ENCODE results near the gene CEMIP.

CEMIP gene

DNA sequence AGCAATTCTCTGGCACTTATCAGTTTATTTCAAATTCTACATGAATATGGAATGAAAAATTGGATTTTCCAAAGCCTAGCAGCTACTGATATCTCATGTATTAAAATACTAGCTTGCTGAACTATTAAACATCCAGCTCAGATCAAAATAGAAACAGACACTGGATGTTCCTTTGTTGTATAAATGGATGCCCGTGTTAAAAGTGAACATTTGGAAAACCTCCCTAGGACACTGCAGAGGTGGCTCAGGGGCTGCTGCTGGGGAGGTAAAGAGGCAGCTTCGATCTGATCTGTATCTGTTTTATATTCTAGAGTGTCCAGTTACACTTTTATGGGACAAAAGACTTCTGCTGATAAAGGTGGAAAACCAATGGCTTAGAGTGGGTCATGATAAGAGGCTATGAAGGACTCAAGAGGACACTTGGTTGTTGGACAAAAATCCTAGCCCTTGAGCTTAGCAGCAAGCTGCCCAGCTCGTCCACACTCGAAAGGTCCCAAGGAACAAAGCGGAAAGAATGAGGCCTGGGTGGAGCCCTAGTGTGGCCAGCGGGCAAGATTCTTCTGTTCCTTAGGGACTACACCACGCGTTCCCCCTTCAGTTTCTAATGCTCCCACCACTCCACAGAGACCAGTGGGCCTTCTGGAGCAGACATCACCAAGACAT lies 200.5 kb downstream of the CEMIP start:
- DNase-seq (ENCODE audit: low read depth in 2 of 2) = no peak
- H3K4me3 ChIP-seq (replicated peaks in 1 of 2; ENCODE audit: low read depth in 2 of 2, low read length in 2 of 2) = no peak overlapping the region
- TF ChIP-seq, protein P1, sequence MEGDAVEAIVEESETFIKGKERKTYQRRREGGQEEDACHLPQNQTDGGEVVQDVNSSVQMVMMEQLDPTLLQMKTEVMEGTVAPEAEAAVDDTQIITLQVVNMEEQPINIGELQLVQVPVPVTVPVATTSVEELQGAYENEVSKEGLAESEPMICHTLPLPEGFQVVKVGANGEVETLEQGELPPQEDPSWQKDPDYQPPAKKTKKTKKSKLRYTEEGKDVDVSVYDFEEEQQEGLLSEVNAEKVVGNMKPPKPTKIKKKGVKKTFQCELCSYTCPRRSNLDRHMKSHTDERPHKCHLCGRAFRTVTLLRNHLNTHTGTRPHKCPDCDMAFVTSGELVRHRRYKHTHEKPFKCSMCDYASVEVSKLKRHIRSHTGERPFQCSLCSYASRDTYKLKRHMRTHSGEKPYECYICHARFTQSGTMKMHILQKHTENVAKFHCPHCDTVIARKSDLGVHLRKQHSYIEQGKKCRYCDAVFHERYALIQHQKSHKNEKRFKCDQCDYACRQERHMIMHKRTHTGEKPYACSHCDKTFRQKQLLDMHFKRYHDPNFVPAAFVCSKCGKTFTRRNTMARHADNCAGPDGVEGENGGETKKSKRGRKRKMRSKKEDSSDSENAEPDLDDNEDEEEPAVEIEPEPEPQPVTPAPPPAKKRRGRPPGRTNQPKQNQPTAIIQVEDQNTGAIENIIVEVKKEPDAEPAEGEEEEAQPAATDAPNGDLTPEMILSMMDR (IDR thresholded peaks at IDR 0.05; ENCODE audit: low read depth, low read length) = no peak

DNA sequence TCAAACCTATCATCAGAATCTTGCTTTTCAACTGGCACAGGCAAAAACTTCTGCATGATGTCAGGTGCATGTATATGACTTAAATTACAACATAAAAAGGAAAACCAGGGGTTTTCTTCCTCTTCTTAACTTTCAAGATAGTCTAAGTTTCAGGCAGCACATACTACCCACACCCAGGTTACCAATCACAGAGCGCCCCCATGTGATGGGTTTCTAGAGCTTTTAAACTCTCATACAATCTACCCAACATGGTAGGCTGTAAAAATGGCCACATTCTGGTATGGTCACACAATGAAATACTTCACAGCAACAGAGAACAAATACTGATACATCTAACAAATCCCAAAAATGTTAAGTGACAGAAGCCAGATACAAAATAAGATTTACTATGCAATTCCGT lies 203.0 kb downstream of the CEMIP start:
- no peak overlapping the region for H3K4me3 ChIP-seq (replicated peaks in 1 of 2; ENCODE audit: low read depth in 2 of 2, low read length in 2 of 2)
- TF ChIP-seq, protein P1 (IDR thresholded peaks at IDR 0.05; ENCODE audit: low read depth, low read length) = no peak
- no peak for DNase-seq (ENCODE audit: low read depth in 2 of 2)

DNA sequence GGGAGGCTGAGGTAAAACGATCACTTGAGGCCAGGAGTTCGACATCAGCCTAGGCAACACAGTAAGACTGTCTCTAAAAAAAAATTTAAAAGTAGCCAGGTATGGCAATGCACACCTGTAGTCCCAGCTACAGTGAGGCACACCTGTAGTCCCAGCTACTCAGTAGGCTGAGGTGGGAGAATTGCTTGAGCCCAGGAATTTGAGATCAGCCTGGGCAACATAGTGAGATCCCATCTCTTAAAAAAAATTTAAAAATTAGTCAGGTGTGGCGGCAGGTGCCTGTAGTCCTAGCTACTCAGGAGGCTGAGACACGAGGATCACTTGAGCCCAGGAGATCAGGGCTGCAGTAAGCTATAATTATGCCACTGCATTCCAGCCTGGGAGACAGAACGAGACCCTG lies 203.7 kb downstream of the CEMIP start:
- H3K4me3 ChIP-seq (replicated peaks in 1 of 2; ENCODE audit: low read depth in 2 of 2, low read length in 2 of 2) = no peak overlapping the region
- DNase-seq (ENCODE audit: low read depth in 2 of 2) = no peak
- TF ChIP-seq, protein P1 (IDR thresholded peaks at IDR 0.05; ENCODE audit: low read depth, low read length) = no peak

- H3K4me3 ChIP-seq (replicated peaks in 1 of 2; ENCODE audit: low read depth in 2 of 2, low read length in 2 of 2) = no peak overlapping the region
- DNase-seq (ENCODE audit: low read depth in 2 of 2) = no peak
- TF ChIP-seq, protein P1 (IDR thresholded peaks at IDR 0.05; ENCODE audit: low read depth, low read length) = no peak
Observed at GRCh38 chr15:80984856-80985255, 205.7 kb downstream of the CEMIP start.

DNA sequence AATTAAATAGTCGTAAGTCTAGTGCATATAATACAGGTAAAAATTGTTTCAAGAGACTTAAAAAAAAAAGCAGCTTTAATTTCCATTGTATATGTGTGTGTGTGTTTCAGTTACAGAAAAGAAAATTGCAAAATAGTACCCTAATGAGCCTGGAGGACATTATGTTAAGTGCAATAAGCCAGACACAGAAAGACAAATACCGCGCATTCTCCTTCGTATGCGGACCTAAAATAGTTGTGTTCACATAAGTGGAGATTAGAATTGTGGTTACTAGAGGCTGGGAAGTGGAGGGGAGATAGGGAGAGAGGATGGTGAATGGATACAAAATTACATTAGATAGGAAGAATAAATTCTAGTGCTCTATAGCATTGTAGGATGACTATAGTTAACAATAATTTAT lies 206.8 kb downstream of the CEMIP start:
- no peak overlapping the region for H3K4me3 ChIP-seq (replicated peaks in 1 of 2; ENCODE audit: low read depth in 2 of 2, low read length in 2 of 2)
- TF ChIP-seq, protein P1 (IDR thresholded peaks at IDR 0.05; ENCODE audit: low read depth, low read length) = no peak
- DNase-seq (ENCODE audit: low read depth in 2 of 2) = no peak

GRCh38 chr15:80986487-80986886 lies 207.3 kb downstream of the CEMIP start:
- no peak overlapping the region for H3K4me3 ChIP-seq (replicated peaks in 1 of 2; ENCODE audit: low read depth in 2 of 2, low read length in 2 of 2)
- TF ChIP-seq, protein P1 (IDR thresholded peaks at IDR 0.05; ENCODE audit: low read depth, low read length) = no peak
- DNase-seq (ENCODE audit: low read depth in 2 of 2) = no peak

Measured in cardiac fibroblast (primary cell).